Measurements from ENCODE around the gene SNAPIN.

SNAPIN gene

DNA sequence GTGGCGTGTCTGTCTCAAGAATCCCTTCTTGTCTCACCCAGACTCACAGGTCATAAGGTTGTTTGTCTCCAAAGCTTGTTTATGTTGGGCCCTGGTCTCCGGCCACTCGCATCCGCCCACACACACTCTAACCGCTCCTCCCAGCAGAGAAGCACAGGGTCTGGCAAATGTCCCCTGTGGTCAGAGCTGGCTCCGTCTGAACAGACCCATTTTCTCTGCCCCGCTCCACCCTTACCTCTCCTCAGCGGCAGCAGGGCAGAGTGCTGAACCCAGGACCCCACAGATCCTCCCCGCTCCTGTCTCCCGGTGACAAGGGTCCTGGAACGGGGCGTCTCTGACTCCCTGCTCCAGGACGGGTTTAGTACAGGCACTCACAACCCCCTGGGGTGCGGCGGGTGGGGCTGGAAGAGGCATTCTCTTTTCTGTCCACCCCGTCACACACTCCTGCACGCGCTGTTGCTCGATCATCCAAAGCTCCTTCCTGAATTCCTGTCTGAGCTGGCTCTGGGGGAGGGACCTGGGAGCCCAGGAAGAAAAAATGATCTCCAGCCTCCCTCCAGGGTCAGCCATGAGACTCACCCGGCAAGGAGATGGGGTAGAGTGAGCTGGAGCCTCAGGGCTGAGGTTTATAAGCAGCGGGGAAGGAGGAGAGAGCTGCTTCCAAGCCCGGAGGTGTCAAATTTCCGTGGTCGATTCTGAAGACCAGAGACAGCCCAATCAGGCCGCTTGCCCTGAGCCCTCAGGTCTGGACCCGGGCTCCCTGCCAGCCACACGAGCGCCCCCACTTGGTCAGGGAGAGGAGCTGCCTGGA is 31.4 kb upstream of the SNAPIN start, which contains the start of gene S100A13:
Gene S100A13 (minus strand): TSS at position 602 of the 811 bp plus-strand sequence. CDS start 1,033 bp downstream, outside the sequence.
- H3K4me3 ChIP-seq (ENCODE audit: low read depth, low read length): peak within 1 kb of the TSS; percentile 38
- TF ChIP-seq CTCF (IDR thresholded peaks at IDR 0.05; ENCODE audit: borderline replicate concordance, insufficient read depth, low read depth, low read length): peak; percentile 75

DNA sequence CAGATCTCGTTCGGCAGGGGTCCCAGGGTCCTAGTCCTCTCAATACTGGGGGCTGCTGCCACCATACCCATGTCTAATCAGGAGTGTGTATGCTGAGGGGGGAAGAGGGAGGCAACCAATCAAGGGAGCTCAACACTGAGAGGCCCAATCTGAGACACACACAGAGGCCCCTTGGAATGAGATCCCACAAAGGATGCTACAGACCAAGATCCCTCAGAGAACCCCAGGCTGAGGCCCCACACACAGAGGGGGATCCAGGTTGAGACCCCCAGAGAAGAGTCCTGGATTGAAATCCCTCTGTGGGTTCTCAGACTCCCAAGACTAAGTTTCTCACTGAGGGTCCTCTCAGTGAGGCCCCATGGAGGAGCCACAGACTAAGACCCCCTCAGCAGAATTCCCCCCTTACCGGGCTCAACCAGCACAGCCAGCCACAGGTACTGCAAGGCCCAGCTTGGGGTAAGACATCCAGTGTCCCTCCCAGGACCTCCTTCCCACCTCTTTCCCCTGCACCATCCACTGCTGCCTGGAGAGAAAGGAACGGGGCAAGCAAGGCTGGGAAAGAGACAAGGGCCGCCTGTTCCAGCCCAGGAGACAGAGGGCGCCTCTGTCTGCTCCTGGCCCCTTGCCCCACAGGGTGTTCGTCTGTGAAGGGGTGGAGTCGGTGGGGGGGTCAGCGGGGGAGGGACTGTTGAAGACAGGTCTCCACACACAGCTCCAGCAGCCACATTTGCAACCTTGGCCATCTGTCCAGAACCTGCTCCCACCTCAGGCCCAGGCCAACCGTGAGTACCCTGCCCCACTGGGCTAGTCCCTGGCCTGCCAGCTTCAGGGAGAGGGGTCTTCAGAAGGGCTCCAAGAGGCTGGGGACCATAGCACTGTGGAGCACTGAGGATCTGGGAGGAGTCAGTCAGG is 30.5 kb upstream of the SNAPIN start, which contains the start of gene S100A1:
Gene S100A1 (plus strand): TSS at position 720 of the 912 bp plus-strand sequence. CDS start 2,088 bp downstream, outside the sequence.
- H3K4me3 ChIP-seq (ENCODE audit: low read depth, low read length): peak within 1 kb of the TSS; percentile 38

DNA sequence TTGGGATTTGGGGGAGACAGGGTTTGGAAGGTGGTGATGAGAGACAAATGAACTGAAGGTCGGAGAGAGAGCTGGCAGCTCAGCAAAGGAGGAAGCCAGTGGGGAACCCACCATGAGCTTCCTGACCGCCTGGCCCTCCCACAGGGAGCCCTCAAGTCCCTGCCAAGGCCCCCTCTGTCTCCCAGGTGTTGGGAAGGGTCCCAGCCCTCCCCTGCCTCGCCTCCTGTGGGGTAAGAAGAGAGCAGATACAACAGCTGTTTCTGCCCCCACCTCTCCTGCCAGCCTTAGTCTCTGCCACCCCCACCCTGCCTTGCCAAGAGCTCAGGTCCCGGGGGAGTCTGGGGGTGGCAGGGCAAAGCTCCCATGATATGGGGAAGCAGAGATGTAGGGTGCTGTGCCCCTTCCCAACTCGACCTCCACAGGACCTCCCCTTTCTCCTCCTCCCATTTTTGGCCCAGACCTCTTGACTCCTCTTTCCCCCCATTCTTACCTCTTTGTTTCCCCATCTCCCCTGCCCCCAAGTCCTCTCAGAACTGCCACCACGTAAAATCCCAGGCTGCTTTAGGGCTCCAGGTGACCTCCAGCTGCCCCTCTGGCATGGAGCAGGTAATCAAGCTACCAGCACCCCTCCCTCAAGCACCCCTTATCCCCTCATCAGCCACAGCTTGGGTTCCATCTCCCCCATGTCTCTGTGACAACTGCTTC is 29.7 kb upstream of the SNAPIN start:
- no peak overlapping the region for H3K4me3 ChIP-seq (ENCODE audit: low read depth, low read length)
- no peak for TF ChIP-seq CTCF (IDR thresholded peaks at IDR 0.05; ENCODE audit: borderline replicate concordance, insufficient read depth, low read depth, low read length)

More for the DNA sequence above, 30.5 kb upstream of the SNAPIN start, which contains the start of gene S100A1:
- TF ChIP-seq CTCF (IDR thresholded peaks at IDR 0.05; ENCODE audit: borderline replicate concordance, insufficient read depth, low read depth, low read length): no peak

DNA sequence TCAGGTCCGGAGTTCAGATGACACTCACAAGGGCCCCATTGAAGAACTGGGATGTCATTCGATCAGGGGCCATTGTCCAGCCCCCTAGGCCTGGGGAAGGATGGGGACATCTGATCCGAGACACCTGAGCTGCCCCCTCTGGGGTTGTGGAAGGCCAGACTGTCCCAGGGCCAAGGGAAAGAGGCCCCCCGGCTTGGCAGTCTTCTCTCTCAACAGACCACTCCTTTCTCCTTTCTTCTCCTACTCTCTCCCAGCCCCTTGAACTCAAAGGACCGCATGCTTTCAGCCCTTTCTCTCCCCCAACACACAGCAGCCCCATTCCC is 29.2 kb upstream of the SNAPIN start:
- no peak for TF ChIP-seq CTCF (IDR thresholded peaks at IDR 0.05; ENCODE audit: borderline replicate concordance, insufficient read depth, low read depth, low read length)
- no peak overlapping the region for H3K4me3 ChIP-seq (ENCODE audit: low read depth, low read length)

DNA sequence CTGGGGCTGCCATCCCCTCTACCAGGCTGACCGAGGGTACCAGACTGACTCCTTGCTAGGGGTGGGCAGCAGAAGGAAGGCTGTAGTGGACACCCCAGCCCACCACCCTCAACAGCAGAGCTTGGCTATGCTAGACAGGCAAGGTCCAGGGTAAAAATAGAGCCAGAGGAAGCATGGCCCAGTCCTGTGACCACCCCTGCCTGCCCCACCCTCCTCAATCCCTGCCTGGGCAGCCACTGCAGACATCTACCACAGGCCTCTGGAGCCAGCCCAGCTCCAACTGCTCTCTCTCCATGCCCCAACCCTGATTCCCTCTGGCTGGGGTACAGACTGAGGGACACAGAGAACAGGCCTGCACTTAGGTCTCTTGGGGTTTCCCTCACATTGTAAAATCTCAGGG is 28.5 kb upstream of the SNAPIN start:
- TF ChIP-seq CTCF (IDR thresholded peaks at IDR 0.05; ENCODE audit: borderline replicate concordance, insufficient read depth, low read depth, low read length): no peak
- H3K4me3 ChIP-seq (ENCODE audit: low read depth, low read length): no peak overlapping the region

GRCh38 chr1:153630384-153630783 is 28.1 kb upstream of the SNAPIN start:
- no peak for TF ChIP-seq CTCF (IDR thresholded peaks at IDR 0.05; ENCODE audit: borderline replicate concordance, insufficient read depth, low read depth, low read length)
- H3K4me3 ChIP-seq (ENCODE audit: low read depth, low read length): no peak overlapping the region
